ENCODE results near the gene RAB3IL1.

RAB3IL1 gene

GRCh38 chr11:61901397-61901796 is 16.0 kb downstream of the RAB3IL1 start:
- no peak for DNase-seq

GRCh38 chr11:61900251-61900650 is 17.1 kb downstream of the RAB3IL1 start:
- no peak for DNase-seq

- peak; percentile 62 for DNase-seq
These were observed 18.1 kb downstream of the RAB3IL1 start for GRCh38 chr11:61899146-61899841.

- DNase-seq = no peak
These were observed 19.2 kb downstream of the RAB3IL1 start for GRCh38 chr11:61898247-61898582.

- DNase-seq = peak; percentile 38
These were observed 19.7 kb downstream of the RAB3IL1 start for GRCh38 chr11:61897387-61898246.

- no peak for DNase-seq
These were observed 20.5 kb downstream of the RAB3IL1 start for GRCh38 chr11:61896665-61897386.

GRCh38 chr11:61895718-61896059 is 21.7 kb downstream of the RAB3IL1 start:
- no peak for DNase-seq

- DNase-seq = no peak
These were observed 22.2 kb downstream of the RAB3IL1 start for GRCh38 chr11:61895046-61895717.

GRCh38 chr11:61893981-61894380 is 23.4 kb downstream of the RAB3IL1 start:
- DNase-seq = no peak

- DNase-seq = no peak
These were observed 25.3 kb downstream of the RAB3IL1 start for GRCh38 chr11:61892085-61892370.

GRCh38 chr11:61891331-61892084 is 25.9 kb downstream of the RAB3IL1 start, which contains the start of gene FADS3:
TSS of gene FADS3 (minus strand) at chr11:61891545. CDS start at chr11:61891381, 164 bp downstream.
- peak; percentile 65 for DNase-seq

GRCh38 chr11:61890529-61891330 is 26.6 kb downstream of the RAB3IL1 start:
- DNase-seq = no peak

- no peak for DNase-seq
These were observed 27.5 kb downstream of the RAB3IL1 start for GRCh38 chr11:61889831-61890230.

- no peak for DNase-seq
These were observed 28.8 kb downstream of the RAB3IL1 start for GRCh38 chr11:61888590-61888989.

- no peak for DNase-seq
These were observed 29.4 kb downstream of the RAB3IL1 start for GRCh38 chr11:61887839-61888494.

GRCh38 chr11:61886643-61887042 is 30.7 kb downstream of the RAB3IL1 start:
- DNase-seq = no peak

GRCh38 chr11:61885784-61886580 is 31.4 kb downstream of the RAB3IL1 start:
- no peak for DNase-seq

- DNase-seq = no peak
These were observed 32.1 kb downstream of the RAB3IL1 start for GRCh38 chr11:61885166-61885778.

GRCh38 chr11:61883947-61884346 is 33.4 kb downstream of the RAB3IL1 start:
- no peak for DNase-seq

GRCh38 chr11:61883327-61883726 is 34.0 kb downstream of the RAB3IL1 start:
- DNase-seq = no peak
